Measurements from ENCODE around the gene ZFY.

- no peak for TF ChIP-seq CTCF (IDR thresholded peaks at IDR 0.05)
- no peak for TF ChIP-seq EZH2 (IDR thresholded peaks at IDR 0.05; ENCODE audit: borderline replicate concordance, insufficient read depth, low read depth, low read length, poor library complexity, severe bottlenecking)
These were observed 41.7 kb upstream of the ZFY start for GRCh38 chrY:2893471-2893870.

Measured in B cell (primary cell).